Measurements from ENCODE around the gene BEGAIN.
"Not testable (repeated sequence)": the region's sequence is repeated elsewhere in the genome, so short reads cannot be mapped to it uniquely, and the experiment has no call there.

The BEGAIN gene

GRCh38 chr14:100534528-100535286, 52.5 kb downstream of the BEGAIN start:
- DNase-seq: no peak

GRCh38 chr14:100533656-100534485, 53.3 kb downstream of the BEGAIN start:
- no peak for DNase-seq

GRCh38 chr14:100532906-100533655, 54.1 kb downstream of the BEGAIN start:
- DNase-seq: no peak

GRCh38 chr14:100532154-100532861, 54.9 kb downstream of the BEGAIN start:
- DNase-seq: no peak

GRCh38 chr14:100531152-100532121, 55.8 kb downstream of the BEGAIN start:
- DNase-seq: no peak

- no peak for DNase-seq
Observed at GRCh38 chr14:100530270-100531072, 56.7 kb downstream of the BEGAIN start.

- no peak for DNase-seq
Observed at GRCh38 chr14:100529561-100530031, 57.6 kb downstream of the BEGAIN start.

- DNase-seq: no peak
Observed at GRCh38 chr14:100528962-100529560, 58.2 kb downstream of the BEGAIN start.

- DNase-seq: no peak
Observed at GRCh38 chr14:100526632-100527031, 60.6 kb downstream of the BEGAIN start.

- DNase-seq: no peak
Observed at GRCh38 chr14:100526057-100526456, 61.2 kb downstream of the BEGAIN start.

- no peak for DNase-seq
Observed at GRCh38 chr14:100525615-100526014, 61.6 kb downstream of the BEGAIN start.

- peak in 1 of 2 donors; percentile 44 for DNase-seq
Observed at GRCh38 chr14:100524933-100525243, 62.3 kb downstream of the BEGAIN start.

GRCh38 chr14:100524233-100524932, 62.8 kb downstream of the BEGAIN start:
- DNase-seq: no peak

GRCh38 chr14:100523843-100524169, 63.4 kb downstream of the BEGAIN start:
- DNase-seq: no peak

GRCh38 chr14:100523131-100523842, 63.9 kb downstream of the BEGAIN start:
- DNase-seq: no peak

GRCh38 chr14:100522616-100523099, 64.6 kb downstream of the BEGAIN start:
- DNase-seq: no peak

GRCh38 chr14:100506053-100506452, 81.2 kb downstream of the BEGAIN start:
- DNase-seq: not testable (repeated sequence)

GRCh38 chr14:100504372-100505078, 82.7 kb downstream of the BEGAIN start:
- no peak for DNase-seq

Measured in stimulated activated CD4-positive, alpha-beta T cell treated with anti-CD3 and anti-CD28 coated beads, Interleukin-2, amount 100 ng/mL, for 48 hours (primary cell).